Measurements from ENCODE around the gene BIN1. TPM values are rescaled to one million over a fixed set of nuclear protein-coding genes. Genes with fewer than 3 reads are reported as not detected.

Gene BIN1
- total RNA-seq, 6 experiments from 2014 or later, result 22.6 to 26.1 (median 23.5) TPM

- no peak overlapping the region for H3K27ac Mint-ChIP-seq
- DNase-seq, result no peak
- peaks cover 30% of the 10 kb centered on the region for H3K4me1 Mint-ChIP-seq (ENCODE audit: low read depth)
- H3K9me3 Mint-ChIP-seq, result no peaks in the 10 kb centered on the region
- H3K4me3 Mint-ChIP-seq, result no peak overlapping the region
- H3K27me3 Mint-ChIP-seq (ENCODE audit: insufficient read depth), result peaks cover 2% of the 10 kb centered on the region
- H3K36me3 Mint-ChIP-seq (ENCODE audit: low read depth), result no peaks in the 10 kb centered on the region
- no peak for TF ChIP-seq CTCF (IDR thresholded peaks at IDR 0.05)
These were observed 25.8 kb downstream of the BIN1 start for GRCh38 chr2:127080938-127081755.

GRCh38 chr2:127080226-127080937, 26.6 kb downstream of the BIN1 start:
- Mint-ChIP-seq H3K4me1 (ENCODE audit: low read depth) (peaks cover 28% of the 10 kb centered on the region), H3K27me3 (ENCODE audit: insufficient read depth) (peaks cover 2% of the 10 kb centered on the region), H3K4me3 (no peak overlapping the region)

GRCh38 chr2:127079358-127079920, 27.5 kb downstream of the BIN1 start:
- DNase-seq, result no peak
- H3K9me3 Mint-ChIP-seq, result no peaks in the 10 kb centered on the region
- peaks cover 20% of the 10 kb centered on the region for H3K4me1 Mint-ChIP-seq (ENCODE audit: low read depth)
- no peaks in the 10 kb centered on the region for H3K36me3 Mint-ChIP-seq (ENCODE audit: low read depth)
- peaks cover 2% of the 10 kb centered on the region for H3K27me3 Mint-ChIP-seq (ENCODE audit: insufficient read depth)
- no peak for TF ChIP-seq CTCF (IDR thresholded peaks at IDR 0.05)
- no peak overlapping the region for H3K27ac Mint-ChIP-seq
- H3K4me3 Mint-ChIP-seq, result no peak overlapping the region

More at GRCh38 chr2:127080226-127080937, 26.6 kb downstream of the BIN1 start:
- no peaks in the 10 kb centered on the region for H3K9me3 Mint-ChIP-seq
- no peak for DNase-seq
- no peak overlapping the region for H3K27ac Mint-ChIP-seq
- H3K36me3 Mint-ChIP-seq (ENCODE audit: low read depth), result no peaks in the 10 kb centered on the region
- TF ChIP-seq CTCF (IDR thresholded peaks at IDR 0.05), result no peak

GRCh38 chr2:127078666-127079270, 28.2 kb downstream of the BIN1 start:
- TF ChIP-seq CTCF (IDR thresholded peaks at IDR 0.05), result no peak
- no peaks in the 10 kb centered on the region for H3K9me3 Mint-ChIP-seq
- peaks cover 2% of the 10 kb centered on the region for H3K27me3 Mint-ChIP-seq (ENCODE audit: insufficient read depth)
- no peak for DNase-seq
- H3K4me3 Mint-ChIP-seq, result no peak overlapping the region
- H3K27ac Mint-ChIP-seq, result no peak overlapping the region
- peaks cover 13% of the 10 kb centered on the region for H3K4me1 Mint-ChIP-seq (ENCODE audit: low read depth)
- H3K36me3 Mint-ChIP-seq (ENCODE audit: low read depth), result no peaks in the 10 kb centered on the region

- no peaks in the 10 kb centered on the region for H3K9me3 Mint-ChIP-seq
- H3K27me3 Mint-ChIP-seq (ENCODE audit: insufficient read depth), result peaks cover 2% of the 10 kb centered on the region
- peaks cover 6% of the 10 kb centered on the region for H3K4me1 Mint-ChIP-seq (ENCODE audit: low read depth)
- H3K36me3 Mint-ChIP-seq (ENCODE audit: low read depth), result no peaks in the 10 kb centered on the region
- no peak overlapping the region for H3K4me3 Mint-ChIP-seq
- H3K27ac Mint-ChIP-seq, result no peak overlapping the region
- DNase-seq, result no peak
- no peak for TF ChIP-seq CTCF (IDR thresholded peaks at IDR 0.05)
These were observed 28.9 kb downstream of the BIN1 start for GRCh38 chr2:127078028-127078427.

Data from HFFc6 (cell line).